ENCODE data around the gene GNPTAB. TPM values are rescaled to one million over a fixed set of nuclear protein-coding genes. Genes with fewer than 3 reads are reported as not detected.

Gene GNPTAB
- total and polyA plus RNA-seq, 2 of the 13 experiments (the other 11 are each of a cell fraction or from before 2014, with no cell fraction given): 13.6 to 19.4 TPM

- no TSS peak for BruUV-seq (replicated peaks)
- DNase-seq (ENCODE audit: low spot score) (no peak), ATAC-seq (no peak), FAIRE-seq (no peak)
- in situ Hi-C loops (cut with HindIII; ENCODE audit: extremely low pct_ligation_motif_present, low pct_unique_long_range_greater_than_20kb) (loop anchor here (25.0 kb wide), 1 partner anchor 349 kb away; the partner anchor contains the start of gene ARL1), intact Hi-C loops (cut with micrococcal nuclease; ENCODE audit: unreplicated experiment) (no loop called here)
- H3K9me3 ChIP-seq (ENCODE audit: low read length): no peaks in the 10 kb centered on the region
- peaks cover 2 to 13% of the 10 kb centered on the region in 2 experiments; a peak in 1 of 5 replicates for H3K36me3 ChIP-seq (replicated peaks in 1 of 2; ENCODE audit: control insufficient read depth in 1 of 2, insufficient read depth in 2 of 2, low read length in 2 of 2)
- no peak overlapping the region for H3K9ac ChIP-seq (ENCODE audit: insufficient read depth, low read depth, low read length)
- no peaks in the 10 kb centered on the region for H3K79me2 ChIP-seq (ENCODE audit: insufficient read depth, low read length)
- H4K20me1 ChIP-seq (ENCODE audit: insufficient read depth, low read length): no peaks in the 10 kb centered on the region
- no peak overlapping the region for H3K27ac ChIP-seq (ENCODE audit: extremely low read length, insufficient read depth, low read length)
- 92% methylated on average over 5 of the region's 5 CpGs for WGBS (ENCODE audit: low lambda C conversion rate)
- H3K27me3 ChIP-seq (ENCODE audit: control insufficient read depth in 1 of 2, insufficient read depth in 2 of 2, low read length in 2 of 2): no peaks in the 10 kb centered on the region
- H2AFZ ChIP-seq (ENCODE audit: low read length): no peak overlapping the region
- no peak overlapping the region for H3K4me3 ChIP-seq (replicated peaks in 1 of 3; ENCODE audit: insufficient read depth in 1 of 3, low read depth in 2 of 3, low read length in 3 of 3)
- no peaks in the 10 kb centered on the region for H3K4me1 ChIP-seq (ENCODE audit: insufficient read depth, low read length)
- ChIA-PET CTCF (ENCODE audit: low intra/inter-chr PET ratio, low total read pairs) (no interaction called here), POLR2A (no interaction called here)
- H3K4me2 ChIP-seq (ENCODE audit: low read depth, low read length): no peak overlapping the region
- no peak for TF ChIP-seq ZNF530 (CRISPR knock-in tag; IDR thresholded peaks at IDR 0.05; ENCODE audit: low read depth)
- no peak for TF ChIP-seq ZNF256 (CRISPR knock-in tag; conservative IDR thresholded peaks at IDR 0.05)
- no peak for TF ChIP-seq U2AF2 (IDR thresholded peaks at IDR 0.05; ENCODE audit: low read depth, low read length)
- no peak for TF ChIP-seq ZNF574 (CRISPR knock-in tag; IDR thresholded peaks at IDR 0.05)
- TF ChIP-seq KLF13 (CRISPR knock-in tag; IDR thresholded peaks at IDR 0.05): no peak
- TF ChIP-seq ZNF407 (CRISPR knock-in tag; IDR thresholded peaks at IDR 0.05; ENCODE audit: not compliant biosample characterization): no peak
- TF ChIP-seq NRL (CRISPR knock-in tag; IDR thresholded peaks at IDR 0.05; ENCODE audit: borderline replicate concordance): no peak
- TF ChIP-seq CSRNP1 (CRISPR knock-in tag; IDR thresholded peaks at IDR 0.05): no peak
Observed at GRCh38 chr12:101761350-101761749, 69.4 kb downstream of the GNPTAB start.
